OCI-LY1 (cell line): ENCODE measurements around the gene APBA3.

Experiments used
- CTCF ChIP-seq: fragments of 200-600 bp; sonication (generic), shearing (Covaris generic); IDR thresholded peaks from 2 replicates; pipeline ENCODE4 v1.5.1; 2017; ENCODE audit warnings: mild to moderate bottlenecking, antibody characterized with exemption, low read length, moderate library complexity, mixed read lengths
- EZH2 ChIP-seq: fragments of 200-600 bp; sonication (generic), shearing (Covaris generic); IDR thresholded peaks from 2 replicates; pipeline ENCODE4 v1.8.0; 2017; ENCODE audit warnings: borderline replicate concordance, mixed run types, mild to moderate bottlenecking, antibody characterized with exemption, low read length, moderate library complexity, mixed read lengths

GRCh38 chr19:3798137-3798536 is 36.6 kb upstream of the APBA3 start:
- TF ChIP-seq EZH2 (no peak), CTCF (no peak)
